ENCODE results near the gene TBX19. TPM values are rescaled to one million over a fixed set of nuclear protein-coding genes. Genes with fewer than 3 reads are reported as not detected.

TBX19 gene
- total and polyA plus RNA-seq, 10 donors, result 1.7 to 4.7 (median 3.3) TPM

DNA sequence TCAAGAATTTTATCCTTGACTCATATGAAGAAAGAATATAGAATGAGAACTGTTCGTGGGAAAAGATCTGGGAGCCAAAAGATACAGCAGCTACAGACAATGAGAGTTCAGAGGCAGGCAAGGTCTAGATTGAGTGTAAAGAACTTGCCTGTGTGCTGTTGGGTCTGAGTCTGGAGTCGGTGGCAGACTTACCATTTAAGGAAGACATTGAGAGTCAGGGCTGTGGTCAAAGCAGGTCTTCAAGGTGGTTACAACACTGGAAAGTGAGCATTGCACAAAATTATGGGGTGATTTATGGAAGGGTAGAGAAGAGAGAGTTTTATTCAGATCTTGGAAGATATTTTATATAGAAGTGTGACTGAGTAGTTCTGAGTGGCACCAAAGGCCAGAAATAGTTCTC, 80.6 kb downstream of the TBX19 start:
- intact Hi-C loops (cut with DNase I; ENCODE audit: low total_unique reads), result no loop called here
- 67 to 76% (median 72%) methylated on average over 2 of the region's 2 CpGs for WGBS, 5 donors
- no peak overlapping the region for H3K4me3 ChIP-seq
- peak overlapping the region in 2 of 8 donors; percentile 65 to 74 for H3K27ac ChIP-seq
- no peak for DNase-seq
- no peaks in the 10 kb centered on the region for H3K27me3 ChIP-seq (replicated peaks in 1 of 7)
- TF ChIP-seq, protein P1, sequence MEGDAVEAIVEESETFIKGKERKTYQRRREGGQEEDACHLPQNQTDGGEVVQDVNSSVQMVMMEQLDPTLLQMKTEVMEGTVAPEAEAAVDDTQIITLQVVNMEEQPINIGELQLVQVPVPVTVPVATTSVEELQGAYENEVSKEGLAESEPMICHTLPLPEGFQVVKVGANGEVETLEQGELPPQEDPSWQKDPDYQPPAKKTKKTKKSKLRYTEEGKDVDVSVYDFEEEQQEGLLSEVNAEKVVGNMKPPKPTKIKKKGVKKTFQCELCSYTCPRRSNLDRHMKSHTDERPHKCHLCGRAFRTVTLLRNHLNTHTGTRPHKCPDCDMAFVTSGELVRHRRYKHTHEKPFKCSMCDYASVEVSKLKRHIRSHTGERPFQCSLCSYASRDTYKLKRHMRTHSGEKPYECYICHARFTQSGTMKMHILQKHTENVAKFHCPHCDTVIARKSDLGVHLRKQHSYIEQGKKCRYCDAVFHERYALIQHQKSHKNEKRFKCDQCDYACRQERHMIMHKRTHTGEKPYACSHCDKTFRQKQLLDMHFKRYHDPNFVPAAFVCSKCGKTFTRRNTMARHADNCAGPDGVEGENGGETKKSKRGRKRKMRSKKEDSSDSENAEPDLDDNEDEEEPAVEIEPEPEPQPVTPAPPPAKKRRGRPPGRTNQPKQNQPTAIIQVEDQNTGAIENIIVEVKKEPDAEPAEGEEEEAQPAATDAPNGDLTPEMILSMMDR (IDR thresholded peaks at IDR 0.05 in 8 of 11, conservative IDR thresholded peaks at IDR 0.05 in 3 of 11), result no peak
- TF ChIP-seq POLR2AphosphoS5 (IDR thresholded peaks at IDR 0.05), result no peak
- no peak for TF ChIP-seq POLR2A (IDR thresholded peaks at IDR 0.05)
- H3K9me3 ChIP-seq, result no peaks in the 10 kb centered on the region
- no peaks in the 10 kb centered on the region for H3K36me3 ChIP-seq
- H3K4me1 ChIP-seq, result peaks cover 0 to 7% (median 0%) of the 10 kb centered on the region in 6 donors

- 24 to 31% (median 28%) methylated on average over 4 of the region's 4 CpGs for WGBS, 5 donors
- no peak for DNase-seq
Measured at GRCh38 chr1:168362991-168363390, 82.3 kb downstream of the TBX19 start.

More at GRCh38 chr1:168362991-168363390, 82.3 kb downstream of the TBX19 start:
- Histone ChIP-seq H3K4me3 (no peak overlapping the region), H3K9me3 (no peaks in the 10 kb centered on the region), H3K27ac (peak overlapping the region in 4 of 8 donors; percentile 32 to 74 (median 56)), H3K4me1 (peaks cover 0 to 7% (median 0%) of the 10 kb centered on the region in 6 donors), H3K36me3 (no peaks in the 10 kb centered on the region), H3K27me3 (replicated peaks in 1 of 7) (no peaks in the 10 kb centered on the region)
- intact Hi-C loops (cut with DNase I; ENCODE audit: low total_unique reads), result no loop called here
- TF ChIP-seq POLR2A (IDR thresholded peaks at IDR 0.05) (no peak), POLR2AphosphoS5 (IDR thresholded peaks at IDR 0.05) (peak in 1 of 3 donors; percentile 20)
- TF ChIP-seq, protein P1 (IDR thresholded peaks at IDR 0.05 in 8 of 11, conservative IDR thresholded peaks at IDR 0.05 in 3 of 11), result peak in 1 of 11 experiments; percentile 28

Small RNA genes within 50 kb of the gene (small RNA-seq; reads per million reads assigned to genes)
- gene RNU6-1310P, result 0 reads per million in 4 donors

Other genes with a start within 250 kb of the TBX19 start
- 1 to 10 TPM; 3.0 to 5.5 (median 3.9) TPM for gene GPR161, start 143.9 kb upstream of the TBX19 start, total RNA-seq
- 1 to 10 TPM in 1 of 3 donors, under 1 TPM in 2; 0.53 to 1.1 (median 0.59) TPM for gene GPR161, start 143.9 kb upstream of the TBX19 start, polyA plus RNA-seq
- 10 to 100 TPM; 16.6 to 26.3 (median 22.1) TPM for gene TIPRL, start 101.9 kb upstream of the TBX19 start, total RNA-seq
- 10 to 100 TPM; 10.1 to 15.3 (median 14.1) TPM for gene TIPRL, start 101.9 kb upstream of the TBX19 start, polyA plus RNA-seq
- 10 to 100 TPM; 58.7 to 97.1 (median 78.8) TPM for gene SFT2D2, start 54.9 kb upstream of the TBX19 start, total RNA-seq
- 1 to 10 TPM; 6.1 to 8.3 (median 6.7) TPM for gene SFT2D2, start 54.9 kb upstream of the TBX19 start, polyA plus RNA-seq